HepG2 (cell line): ENCODE data around the gene F7. TPM values are rescaled to one million over a fixed set of nuclear protein-coding genes. Genes with fewer than 3 reads are reported as not detected.
A peak's percentile ranks its signal among the peaks of the same experiment; 100 is the strongest.

Experiments used
- ATAC-seq: fragments of 200-7000 bp; cut with Tn5 transposase; 3 replicates; pipeline ENCODE4 v1.9.1; 2020; ENCODE audit warnings: mild to moderate bottlenecking, moderate library complexity
- BruUV-seq: library from RNA; stranded (reverse); fragments of 400-500 nt; replicated peaks from 2 replicates; lab custom pipeline; 2021; lab: Mats Ljungman, UMichigan
- CTCF ChIA-PET: fragments of 300-600 bp; formaldehyde crosslinking; extraction: SDS; loops from one replicate; lab custom pipeline; 2021; ENCODE audit warnings: low total read pairs, inconsistent platforms, low intra/inter-chr PET ratio; lab: Yijun Ruan, JAX
- POLR2A ChIA-PET: fragments of 350-600 bp; sonication (Branson Sonifier 250); formaldehyde crosslinking; loops from one replicate; lab custom pipeline; 2020; ENCODE audit warnings: antibody characterized with exemption, inconsistent platforms; lab: Yijun Ruan, JAX
- DNase-seq: peaks from one replicate; pipeline ENCODE4 v3.0.0-alpha.2; 2015; ENCODE audit warnings: low spot score
- FAIRE-seq: peaks from 3 replicates; lab custom pipeline; 2011; peaks lifted over from hg19 to GRCh38; lab: Jason Lieb, UNC
- H2AFZ ChIP-seq: one replicate; pipeline ENCODE4 v1.6.1; 2011; ENCODE audit warnings: low read length, inconsistent platforms
- H3K27ac ChIP-seq: fragments of 300-600 bp; 3 replicates; pipeline ENCODE4 v1.8.0; 2011; ENCODE audit warnings: mixed run types, mild to moderate bottlenecking, mixed read lengths, low read length, inconsistent platforms; ENCODE audit not compliant: insufficient read depth; ENCODE audit errors: extremely low read length
- H3K27me3 ChIP-seq, 2 experiments: fragments of 200-600 bp in 1 of 2; 2 replicates in 1 of 2; 3 replicates in 1 of 2; pipeline versions ENCODE4 v1.6.0 to v1.8.0; 2011; ENCODE audit warnings: low read length in 2 of 2, mild to moderate bottlenecking in 2 of 2, moderate library complexity in 2 of 2, inconsistent platforms in 1 of 2; ENCODE audit not compliant: insufficient read depth in 2 of 2, control insufficient read depth in 1 of 2
- H3K36me3 ChIP-seq, 2 experiments: fragments of 200-600 bp in 1 of 2; replicated peaks in 1 of 2; 2 replicates in 1 of 2; 3 replicates in 1 of 2; pipeline versions ENCODE4 v1.5.1 to v1.8.0; 2011; ENCODE audit warnings: low read length in 2 of 2, inconsistent platforms in 1 of 2; ENCODE audit not compliant: insufficient read depth in 2 of 2, control insufficient read depth in 1 of 2
- H3K4me1 ChIP-seq: 2 replicates; pipeline ENCODE4 v1.5.1; 2012; ENCODE audit warnings: low read length, inconsistent platforms; ENCODE audit not compliant: insufficient read depth
- H3K4me2 ChIP-seq: 2 replicates; pipeline ENCODE4 v1.6.0; 2011; ENCODE audit warnings: low read depth, low read length, inconsistent platforms
- H3K4me3 ChIP-seq, 3 experiments: fragments of 200-600 bp in 1 of 3; sonication (generic), shearing (Covaris generic) in 1 of 3; replicated peaks in 1 of 3; 2 replicates each; pipeline ENCODE4 v1.5.1; 2011 to 2016; ENCODE audit warnings: low read length in 3 of 3, inconsistent platforms in 2 of 3, low read depth in 2 of 3, mild to moderate bottlenecking in 2 of 3, control low read depth in 1 of 3, mixed read lengths in 1 of 3; ENCODE audit not compliant: insufficient read depth in 1 of 3
- H3K79me2 ChIP-seq: one replicate; pipeline ENCODE4 v1.6.1; 2011; ENCODE audit warnings: low read length, inconsistent platforms; ENCODE audit not compliant: insufficient read depth
- H3K9ac ChIP-seq: 2 replicates; pipeline ENCODE4 v1.6.0; 2011; ENCODE audit warnings: mild to moderate bottlenecking, low read depth, low read length, inconsistent platforms; ENCODE audit not compliant: insufficient read depth
- H3K9me3 ChIP-seq: 2 replicates; pipeline ENCODE4 v1.5.1; 2012; ENCODE audit warnings: mild to moderate bottlenecking, low read length
- H4K20me1 ChIP-seq: 2 replicates; pipeline ENCODE4 v1.6.0; 2011; ENCODE audit warnings: inconsistent platforms, mild to moderate bottlenecking, low read length, moderate library complexity; ENCODE audit not compliant: insufficient read depth
- DR1 ChIP-seq: sonication (generic); formaldehyde crosslinking; IDR thresholded peaks from 2 replicates; pipeline ENCODE4 v1.8.0; 2021; ENCODE audit warnings: mild to moderate bottlenecking, missing genetic modification reagents, inconsistent platforms
- NFATC3 ChIP-seq: sonication (generic); formaldehyde crosslinking; IDR thresholded peaks from 2 replicates; pipeline ENCODE4 v1.5.1; 2020; ENCODE audit warnings: mild to moderate bottlenecking, missing genetic modification reagents
- NFE2L1 ChIP-seq: sonication (generic); formaldehyde crosslinking; IDR thresholded peaks from 2 replicates; pipeline ENCODE4 v1.4.0; 2020; ENCODE audit warnings: missing genetic modification reagents, mild to moderate bottlenecking, borderline replicate concordance
- RXRA ChIP-seq: sonication (generic); formaldehyde crosslinking; IDR thresholded peaks from 2 replicates; pipeline ENCODE4 v1.5.1; 2020; ENCODE audit warnings: missing genetic modification reagents
- STAT5B ChIP-seq: sonication (generic); formaldehyde crosslinking; IDR thresholded peaks from 2 replicates; pipeline ENCODE4 v1.4.0; 2020; ENCODE audit warnings: missing genetic modification reagents
- ZFP37 ChIP-seq: sonication (generic); formaldehyde crosslinking; IDR thresholded peaks from 2 replicates; pipeline ENCODE4 v1.4.0; 2020; ENCODE audit warnings: missing genetic modification reagents, borderline replicate concordance
- ZNF232 ChIP-seq: sonication (generic); formaldehyde crosslinking; IDR thresholded peaks from 2 replicates; pipeline ENCODE4 v1.4.0; 2020; ENCODE audit warnings: missing genetic modification reagents, borderline replicate concordance
- WGBS: methylation state at CpG from one replicate; pipeline ENCODE4 v1.1.6; 2017; ENCODE audit warnings: low lambda C conversion rate; 5-methylcytosine and 5-hydroxymethylcytosine counted together
- in situ Hi-C: cut with HindIII; loops from 2 replicates; pipeline ENCODE4 v1.10.0; 2017; ENCODE audit warnings: low pct_unique_long_range_greater_than_20kb; ENCODE audit not compliant: extremely low pct_ligation_motif_present
- intact Hi-C: fragments of 100-400 bp; cut with micrococcal nuclease; formaldehyde crosslinking; loops from one replicate; pipeline ENCODE4 v1.10.0; 2022; ENCODE audit not compliant: unreplicated experiment
- polyA plus RNA-seq, 8 experiments: library from polyadenylated mRNA; depleted of rRNA in 3 of 8; stranded (reverse) in 7 of 8; unstranded in 1 of 8; fragments of >200 nt; fragmentation: Illumina TruSeq in 4 of 8; extraction: Trizol in 4 of 8; gene quantifications; 2 replicates each; pipeline versions ENCODE4 v1.2.1 to v1.2.3, GENCODE V29; 2011 to 2016; ENCODE audit warnings: low read depth in 4 of 8, missing spikeins in 1 of 8, mixed read lengths in 1 of 8; ENCODE audit not compliant: insufficient read depth in 1 of 8
- total RNA-seq, 5 experiments: library from RNA; depleted of rRNA; stranded (reverse); fragments of >200 nt; fragmentation: Illumina TruSeq; extraction: Trizol; gene quantifications; 2 replicates each; pipeline ENCODE4 v1.2.3, GENCODE V29; 2016; ENCODE audit warnings: low read depth in 1 of 5
- TF ChIP-seq, protein P1 (sequence below): sonication (generic); formaldehyde crosslinking; IDR thresholded peaks from 2 replicates; pipeline ENCODE4 v1.4.0; 2020; ENCODE audit warnings: low read depth, missing genetic modification reagents
- TF ChIP-seq, protein P2 (sequence below): sonication (generic); formaldehyde crosslinking; IDR thresholded peaks from 2 replicates; pipeline ENCODE4 v1.8.0; 2022; ENCODE audit warnings: missing genetic modification reagents, mild to moderate bottlenecking, moderate library complexity, borderline replicate concordance
- TF ChIP-seq, protein P3 (sequence below): IDR thresholded peaks from 2 replicates; pipeline ENCODE4 v1.6.1; 2012; ENCODE audit warnings: low read length, improper control_type of control experiment

F7 gene
- total and polyA plus RNA-seq, 2 of the 13 experiments (the other 11 are each of a cell fraction or from before 2014, with no cell fraction given), result 12.6 to 26.5 TPM

DNA sequence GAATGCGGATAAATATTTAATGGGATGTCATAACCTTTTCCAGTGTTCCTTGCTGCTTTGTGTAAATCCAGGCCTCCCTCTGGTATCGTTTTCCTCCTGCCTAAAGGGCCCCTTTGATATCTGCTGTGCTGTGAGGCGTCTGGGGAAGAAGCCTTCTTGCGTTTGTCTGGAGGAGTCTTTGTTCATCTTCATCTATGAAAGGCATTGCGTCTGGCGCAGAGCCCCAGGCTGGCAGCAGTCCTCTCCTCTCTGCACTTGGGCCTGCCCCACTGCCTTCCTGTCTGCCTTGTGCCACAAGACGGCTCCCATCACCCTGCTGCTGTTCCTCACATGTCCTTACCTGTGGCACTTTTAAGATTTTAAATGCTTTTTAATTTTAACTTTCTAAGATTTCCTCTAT lies 62.6 kb downstream of the F7 start (continued):
- TF ChIP-seq NFE2L1 (CRISPR knock-in tag), result no peak
- no peak for TF ChIP-seq NFATC3 (CRISPR knock-in tag)
- TF ChIP-seq DR1, result no peak
- TF ChIP-seq ZFP37 (CRISPR knock-in tag), result no peak
- no peak for TF ChIP-seq ZNF232

DNA sequence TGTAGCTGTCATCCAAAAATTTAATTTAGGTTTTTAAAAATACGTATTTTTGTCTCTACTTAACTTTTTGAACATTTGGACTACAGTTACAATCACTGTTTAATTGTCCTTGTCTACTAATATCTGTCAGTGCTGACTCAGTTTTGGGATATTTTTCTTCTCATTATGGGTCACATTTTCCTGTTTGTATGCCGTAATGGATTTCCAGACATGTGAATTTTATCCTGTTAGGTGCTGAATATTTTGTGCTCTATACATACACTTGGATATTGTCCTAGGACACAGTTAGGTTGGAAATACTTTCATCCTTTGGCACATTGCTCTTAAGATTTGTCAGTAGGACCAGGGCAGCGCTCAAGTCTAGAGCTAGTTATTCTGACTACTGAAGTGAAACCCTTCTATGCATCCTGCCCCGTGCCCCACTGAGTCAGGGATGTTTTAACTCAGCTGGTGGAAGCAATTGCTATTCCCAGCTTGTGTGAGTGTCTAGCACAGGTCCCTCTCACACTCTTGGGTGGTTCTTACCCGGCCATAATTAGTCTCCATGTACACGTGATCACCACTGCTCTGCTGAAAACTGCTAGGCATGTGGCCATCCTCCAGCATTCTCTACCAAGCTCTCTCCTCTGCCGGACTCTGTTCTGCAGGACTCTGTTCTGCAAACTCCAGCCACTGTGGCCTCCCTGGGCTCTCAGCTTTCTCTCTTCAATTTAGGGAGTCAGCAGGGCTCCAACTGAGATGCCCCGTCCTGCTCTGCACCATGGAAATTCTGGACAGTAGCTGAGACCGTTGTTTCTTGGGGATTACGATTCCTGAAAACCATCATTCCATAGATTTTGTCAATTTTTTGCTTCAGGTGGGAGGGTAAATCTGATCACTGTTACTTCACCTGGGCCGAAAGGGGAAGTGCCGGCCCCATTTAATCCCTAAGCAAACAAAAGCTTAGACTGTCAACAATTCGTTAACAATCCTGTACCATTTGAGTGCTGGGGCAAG lies 64.0 kb downstream of the F7 start:
- H3K79me2 ChIP-seq, result no peaks in the 10 kb centered on the region
- no peaks in the 10 kb centered on the region for H3K27me3 ChIP-seq
- H3K27ac ChIP-seq, result peak overlapping the region; percentile 73
- no peaks in the 10 kb centered on the region for H3K9me3 ChIP-seq
- peak; percentile 84 for FAIRE-seq
- in situ Hi-C loops, result no loop called here
- ChIA-PET POLR2A (interaction anchor here (1.2 to 2.3 kb wide), 8 partner anchors 8 to 47 kb away, joined by 3 to 13 read pairs (median 10); partner anchors contain the start of genes CUL4A, F10, PCID2 and PROZ), CTCF (no interaction called here)
- intact Hi-C loops, result no loop called here
- H3K36me3 ChIP-seq, result peaks cover 0 to 18% of the 10 kb centered on the region in 2 experiments; a peak in 3 of 5 replicates
- H3K4me3 ChIP-seq, result peak overlapping the region in 2 of 3 experiments; percentile 28 to 45; a peak in 2 of 6 replicates
- peak; percentile 83 for DNase-seq
- ATAC-seq, result peak; percentile 91
- H3K4me2 ChIP-seq, result peak overlapping the region; percentile 78
- H2AFZ ChIP-seq, result no peak overlapping the region
- H3K9ac ChIP-seq, result peak overlapping the region; percentile 32; the same call in 1 of the 2 replicates
- no TSS peak for BruUV-seq
- no peaks in the 10 kb centered on the region for H4K20me1 ChIP-seq
- WGBS, result 25% methylated on average over 13 of the region's 13 CpGs
- H3K4me1 ChIP-seq, result peaks cover 39% of the 10 kb centered on the region
- TF ChIP-seq, protein P1, sequence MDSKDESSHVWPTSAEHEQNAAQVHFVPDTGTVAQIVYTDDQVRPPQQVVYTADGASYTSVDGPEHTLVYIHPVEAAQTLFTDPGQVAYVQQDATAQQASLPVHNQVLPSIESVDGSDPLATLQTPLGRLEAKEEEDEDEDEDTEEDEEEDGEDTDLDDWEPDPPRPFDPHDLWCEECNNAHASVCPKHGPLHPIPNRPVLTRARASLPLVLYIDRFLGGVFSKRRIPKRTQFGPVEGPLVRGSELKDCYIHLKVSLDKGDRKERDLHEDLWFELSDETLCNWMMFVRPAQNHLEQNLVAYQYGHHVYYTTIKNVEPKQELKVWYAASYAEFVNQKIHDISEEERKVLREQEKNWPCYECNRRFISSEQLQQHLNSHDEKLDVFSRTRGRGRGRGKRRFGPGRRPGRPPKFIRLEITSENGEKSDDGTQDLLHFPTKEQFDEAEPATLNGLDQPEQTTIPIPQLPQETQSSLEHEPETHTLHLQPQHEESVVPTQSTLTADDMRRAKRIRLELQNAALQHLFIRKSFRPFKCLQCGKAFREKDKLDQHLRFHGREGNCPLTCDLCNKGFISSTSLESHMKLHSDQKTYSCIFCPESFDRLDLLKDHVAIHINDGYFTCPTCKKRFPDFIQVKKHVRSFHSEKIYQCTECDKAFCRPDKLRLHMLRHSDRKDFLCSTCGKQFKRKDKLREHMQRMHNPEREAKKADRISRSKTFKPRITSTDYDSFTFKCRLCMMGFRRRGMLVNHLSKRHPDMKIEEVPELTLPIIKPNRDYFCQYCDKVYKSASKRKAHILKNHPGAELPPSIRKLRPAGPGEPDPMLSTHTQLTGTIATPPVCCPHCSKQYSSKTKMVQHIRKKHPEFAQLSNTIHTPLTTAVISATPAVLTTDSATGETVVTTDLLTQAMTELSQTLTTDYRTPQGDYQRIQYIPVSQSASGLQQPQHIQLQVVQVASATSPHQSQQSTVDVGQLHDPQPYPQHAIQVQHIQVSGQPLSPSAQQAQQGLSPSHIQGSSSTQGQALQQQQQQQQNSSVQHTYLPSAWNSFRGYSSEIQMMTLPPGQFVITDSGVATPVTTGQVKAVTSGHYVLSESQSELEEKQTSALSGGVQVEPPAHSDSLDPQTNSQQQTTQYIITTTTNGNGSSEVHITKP (CRISPR knock-in tag), result 0 out of 2 replicates have a peak, but pooled peaks have one; percentile 9
- TF ChIP-seq, protein P2, sequence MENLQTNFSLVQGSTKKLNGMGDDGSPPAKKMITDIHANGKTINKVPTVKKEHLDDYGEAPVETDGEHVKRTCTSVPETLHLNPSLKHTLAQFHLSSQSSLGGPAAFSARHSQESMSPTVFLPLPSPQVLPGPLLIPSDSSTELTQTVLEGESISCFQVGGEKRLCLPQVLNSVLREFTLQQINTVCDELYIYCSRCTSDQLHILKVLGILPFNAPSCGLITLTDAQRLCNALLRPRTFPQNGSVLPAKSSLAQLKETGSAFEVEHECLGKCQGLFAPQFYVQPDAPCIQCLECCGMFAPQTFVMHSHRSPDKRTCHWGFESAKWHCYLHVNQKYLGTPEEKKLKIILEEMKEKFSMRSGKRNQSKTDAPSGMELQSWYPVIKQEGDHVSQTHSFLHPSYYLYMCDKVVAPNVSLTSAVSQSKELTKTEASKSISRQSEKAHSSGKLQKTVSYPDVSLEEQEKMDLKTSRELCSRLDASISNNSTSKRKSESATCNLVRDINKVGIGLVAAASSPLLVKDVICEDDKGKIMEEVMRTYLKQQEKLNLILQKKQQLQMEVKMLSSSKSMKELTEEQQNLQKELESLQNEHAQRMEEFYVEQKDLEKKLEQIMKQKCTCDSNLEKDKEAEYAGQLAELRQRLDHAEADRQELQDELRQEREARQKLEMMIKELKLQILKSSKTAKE, result peak; percentile 84
- TF ChIP-seq, protein P3, sequence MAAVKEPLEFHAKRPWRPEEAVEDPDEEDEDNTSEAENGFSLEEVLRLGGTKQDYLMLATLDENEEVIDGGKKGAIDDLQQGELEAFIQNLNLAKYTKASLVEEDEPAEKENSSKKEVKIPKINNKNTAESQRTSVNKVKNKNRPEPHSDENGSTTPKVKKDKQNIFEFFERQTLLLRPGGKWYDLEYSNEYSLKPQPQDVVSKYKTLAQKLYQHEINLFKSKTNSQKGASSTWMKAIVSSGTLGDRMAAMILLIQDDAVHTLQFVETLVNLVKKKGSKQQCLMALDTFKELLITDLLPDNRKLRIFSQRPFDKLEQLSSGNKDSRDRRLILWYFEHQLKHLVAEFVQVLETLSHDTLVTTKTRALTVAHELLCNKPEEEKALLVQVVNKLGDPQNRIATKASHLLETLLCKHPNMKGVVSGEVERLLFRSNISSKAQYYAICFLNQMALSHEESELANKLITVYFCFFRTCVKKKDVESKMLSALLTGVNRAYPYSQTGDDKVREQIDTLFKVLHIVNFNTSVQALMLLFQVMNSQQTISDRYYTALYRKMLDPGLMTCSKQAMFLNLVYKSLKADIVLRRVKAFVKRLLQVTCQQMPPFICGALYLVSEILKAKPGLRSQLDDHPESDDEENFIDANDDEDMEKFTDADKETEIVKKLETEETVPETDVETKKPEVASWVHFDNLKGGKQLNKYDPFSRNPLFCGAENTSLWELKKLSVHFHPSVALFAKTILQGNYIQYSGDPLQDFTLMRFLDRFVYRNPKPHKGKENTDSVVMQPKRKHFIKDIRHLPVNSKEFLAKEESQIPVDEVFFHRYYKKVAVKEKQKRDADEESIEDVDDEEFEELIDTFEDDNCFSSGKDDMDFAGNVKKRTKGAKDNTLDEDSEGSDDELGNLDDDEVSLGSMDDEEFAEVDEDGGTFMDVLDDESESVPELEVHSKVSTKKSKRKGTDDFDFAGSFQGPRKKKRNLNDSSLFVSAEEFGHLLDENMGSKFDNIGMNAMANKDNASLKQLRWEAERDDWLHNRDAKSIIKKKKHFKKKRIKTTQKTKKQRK, result no peak
- no peak for TF ChIP-seq STAT5B (CRISPR knock-in tag)
- TF ChIP-seq RXRA (CRISPR knock-in tag), result peak; percentile 37; the same call in 1 of the 2 replicates
